ENCODE measurements around the gene SHISA9.

The SHISA9 gene

DNA sequence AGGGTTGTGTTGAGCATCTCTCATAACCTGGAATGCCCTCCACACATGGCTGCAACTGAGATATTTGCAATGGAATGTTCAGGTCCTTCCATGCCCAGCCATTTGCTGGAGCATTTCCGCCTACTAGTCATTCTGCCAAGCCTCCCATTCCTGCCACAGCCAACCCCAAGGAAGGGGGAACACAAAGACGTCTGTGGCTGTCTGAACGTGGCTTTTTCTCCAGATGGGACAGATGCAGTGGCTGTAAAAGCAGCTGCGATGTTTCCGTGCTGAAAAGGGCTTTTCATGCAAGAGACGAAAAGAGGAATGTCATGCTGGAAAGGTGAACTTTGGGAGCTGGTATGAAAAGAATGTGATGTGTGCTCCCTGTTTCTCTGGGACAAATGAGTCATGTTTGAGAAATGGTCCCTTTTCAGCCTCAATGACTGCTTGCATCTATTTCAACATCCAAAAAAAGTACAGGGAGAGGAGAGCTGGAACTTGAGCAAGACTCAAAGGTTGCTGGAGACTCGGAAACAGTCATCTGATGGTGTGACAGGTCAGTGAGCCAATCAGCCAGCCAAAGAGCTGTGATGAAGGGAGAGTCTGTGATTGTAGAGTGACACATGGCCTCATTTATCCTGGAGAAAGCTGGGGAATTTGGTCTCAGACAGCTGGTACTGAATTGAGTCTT lies 208.9 kb downstream of the SHISA9 start:
- Histone ChIP-seq H3K27ac (ENCODE audit: low read depth, low read length) (no peak overlapping the region), H3K36me3 (ENCODE audit: control insufficient read depth in 5 of 5, insufficient read depth in 5 of 5, low read length in 5 of 5) (no peaks in the 10 kb centered on the region)

DNA sequence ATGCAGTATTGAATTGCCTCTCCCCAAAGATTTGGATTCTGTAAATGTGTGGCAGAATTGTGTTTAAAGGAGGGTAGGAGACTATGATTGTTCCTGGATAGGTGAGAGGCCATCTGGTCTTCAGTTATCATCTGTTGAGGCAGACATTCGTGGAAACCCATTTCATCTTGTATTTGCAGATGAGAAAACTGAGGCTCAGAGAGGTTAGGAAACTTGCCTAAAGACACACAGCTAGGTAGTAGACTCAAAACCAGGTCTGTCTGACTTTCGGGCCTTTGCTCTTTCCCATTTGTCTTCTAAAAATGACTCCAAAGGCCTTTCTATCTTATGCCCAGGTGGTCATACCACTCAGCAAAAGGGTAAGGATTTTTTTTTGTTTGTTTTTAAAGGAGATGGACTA lies 210.3 kb downstream of the SHISA9 start:
- Histone ChIP-seq H3K27ac (ENCODE audit: low read depth, low read length) (no peak overlapping the region), H3K27me3 (ENCODE audit: control insufficient read depth in 5 of 5, insufficient read depth in 4 of 5, low read length in 5 of 5) (no peaks in the 10 kb centered on the region)

More for the DNA sequence above, 208.9 kb downstream of the SHISA9 start:
- H3K27me3 ChIP-seq (ENCODE audit: control insufficient read depth in 5 of 5, insufficient read depth in 4 of 5, low read length in 5 of 5), result no peaks in the 10 kb centered on the region
- H3K9ac ChIP-seq (ENCODE audit: low read length in 5 of 5), result no peak overlapping the region
- H3K4me1 ChIP-seq (ENCODE audit: control insufficient read depth in 5 of 5, insufficient read depth in 5 of 5, low read length in 5 of 5), result no peaks in the 10 kb centered on the region
- peaks cover 0 to 8% (median 7%) of the 10 kb centered on the region in 5 donors for H3K9me3 ChIP-seq (ENCODE audit: control insufficient read depth in 5 of 5, low read length in 5 of 5)
- H3K4me3 ChIP-seq (ENCODE audit: low read depth in 1 of 5, low read length in 5 of 5), result no peak overlapping the region

DNA sequence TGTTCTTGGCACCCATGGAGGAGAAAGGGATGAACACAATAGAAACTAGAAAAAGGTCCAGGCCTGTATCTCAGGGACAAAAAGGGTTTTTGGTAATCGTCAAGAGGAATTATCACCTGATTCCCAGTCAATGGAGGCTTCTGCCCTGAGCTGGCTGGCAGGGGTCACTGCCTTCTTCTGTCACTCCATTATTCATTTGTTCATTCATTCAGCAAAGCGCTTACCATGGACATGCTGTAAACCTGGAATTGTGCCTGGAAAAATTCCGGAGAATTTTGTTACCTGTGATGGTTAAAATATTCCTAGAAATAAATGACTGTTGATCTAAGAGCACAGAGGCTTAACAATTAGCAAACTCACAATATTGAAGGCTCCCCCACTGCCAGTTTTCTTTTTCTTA lies 212.3 kb downstream of the SHISA9 start:
- Histone ChIP-seq H3K4me1 (ENCODE audit: control insufficient read depth in 5 of 5, insufficient read depth in 5 of 5, low read length in 5 of 5) (no peaks in the 10 kb centered on the region), H3K4me3 (ENCODE audit: low read depth in 1 of 5, low read length in 5 of 5) (no peak overlapping the region), H3K9ac (ENCODE audit: low read length in 5 of 5) (no peak overlapping the region), H3K9me3 (ENCODE audit: control insufficient read depth in 5 of 5, low read length in 5 of 5) (no peaks in the 10 kb centered on the region), H3K27me3 (ENCODE audit: control insufficient read depth in 5 of 5, insufficient read depth in 4 of 5, low read length in 5 of 5) (peaks cover 0 to 2% (median 0%) of the 10 kb centered on the region in 5 donors), H3K36me3 (ENCODE audit: control insufficient read depth in 5 of 5, insufficient read depth in 5 of 5, low read length in 5 of 5) (no peaks in the 10 kb centered on the region), H3K27ac (ENCODE audit: low read depth, low read length) (no peak overlapping the region)

More for the DNA sequence above, 210.3 kb downstream of the SHISA9 start:
- Histone ChIP-seq H3K36me3 (ENCODE audit: control insufficient read depth in 5 of 5, insufficient read depth in 5 of 5, low read length in 5 of 5) (no peaks in the 10 kb centered on the region), H3K4me1 (ENCODE audit: control insufficient read depth in 5 of 5, insufficient read depth in 5 of 5, low read length in 5 of 5) (no peaks in the 10 kb centered on the region), H3K9ac (ENCODE audit: low read length in 5 of 5) (no peak overlapping the region), H3K9me3 (ENCODE audit: control insufficient read depth in 5 of 5, low read length in 5 of 5) (peaks cover 0 to 5% (median 0%) of the 10 kb centered on the region in 5 donors), H3K4me3 (ENCODE audit: low read depth in 1 of 5, low read length in 5 of 5) (no peak overlapping the region)

DNA sequence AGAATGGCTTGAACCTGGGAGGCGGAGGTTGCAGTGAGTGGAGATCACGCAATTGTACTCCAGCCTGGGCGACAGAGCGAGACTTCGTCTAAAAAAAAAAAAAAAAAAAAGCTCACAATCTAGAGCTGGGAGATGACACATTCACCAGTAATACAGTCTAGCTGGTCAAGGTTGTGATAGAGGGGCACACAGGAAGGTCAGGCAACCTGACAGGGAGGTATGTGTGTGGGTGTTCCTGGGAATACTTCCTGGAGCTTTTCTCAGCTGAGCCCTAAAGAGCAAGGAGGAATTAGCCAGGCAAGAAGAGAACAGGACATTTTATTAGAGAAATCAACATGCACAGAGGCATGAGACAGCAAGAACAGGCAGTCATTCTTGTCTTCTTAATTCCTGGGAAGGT lies 216.7 kb downstream of the SHISA9 start:
- Histone ChIP-seq H3K9ac (ENCODE audit: low read length in 5 of 5) (no peak overlapping the region), H3K4me3 (ENCODE audit: low read depth in 1 of 5, low read length in 5 of 5) (no peak overlapping the region), H3K4me1 (ENCODE audit: control insufficient read depth in 5 of 5, insufficient read depth in 5 of 5, low read length in 5 of 5) (no peaks in the 10 kb centered on the region), H3K36me3 (ENCODE audit: control insufficient read depth in 5 of 5, insufficient read depth in 5 of 5, low read length in 5 of 5) (no peaks in the 10 kb centered on the region), H3K27me3 (ENCODE audit: control insufficient read depth in 5 of 5, insufficient read depth in 4 of 5, low read length in 5 of 5) (peaks cover 0 to 7% (median 0%) of the 10 kb centered on the region in 5 donors), H3K27ac (ENCODE audit: low read depth, low read length) (no peak overlapping the region), H3K9me3 (ENCODE audit: control insufficient read depth in 5 of 5, low read length in 5 of 5) (no peaks in the 10 kb centered on the region)

DNA sequence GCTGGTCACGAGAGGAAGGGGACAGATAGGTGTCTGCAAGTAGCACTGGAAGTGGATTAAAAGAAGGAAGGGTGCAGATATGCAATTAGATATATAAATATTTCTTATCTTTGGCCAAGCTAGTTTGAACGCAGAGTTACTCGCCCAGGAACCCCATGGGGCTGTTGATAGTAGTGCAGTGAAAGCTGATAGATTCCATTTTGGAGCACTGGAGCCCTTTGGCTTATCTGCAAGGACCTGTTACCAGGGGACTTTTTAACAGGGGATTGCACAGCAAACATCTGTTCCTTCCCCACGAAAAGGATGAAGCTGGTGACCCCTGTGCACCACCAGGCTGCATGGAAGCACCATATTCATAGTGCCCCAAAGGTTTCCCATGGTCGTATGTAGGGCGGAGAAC lies 218.7 kb downstream of the SHISA9 start:
- H3K9me3 ChIP-seq (ENCODE audit: control insufficient read depth in 5 of 5, low read length in 5 of 5), result peaks cover 0 to 5% (median 0%) of the 10 kb centered on the region in 5 donors

DNA sequence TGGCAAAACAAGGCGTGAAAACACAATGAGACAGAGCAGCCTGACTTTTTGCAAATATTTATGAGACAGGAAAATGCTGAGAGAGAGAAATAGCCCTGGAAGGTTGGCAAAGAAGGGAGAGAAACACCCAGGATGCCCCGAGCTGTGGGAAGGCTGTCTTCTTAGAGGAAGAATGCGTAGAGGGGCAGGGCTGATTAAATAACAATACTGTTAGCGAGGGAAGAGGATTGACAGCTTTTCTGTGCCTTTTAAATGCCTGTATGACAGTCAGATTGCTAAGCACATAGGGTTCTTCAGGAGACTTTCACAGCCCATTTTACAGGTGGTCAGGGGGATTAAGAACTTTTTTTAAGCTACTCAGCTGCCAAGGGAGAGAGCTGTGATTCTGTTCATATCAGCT lies 219.2 kb downstream of the SHISA9 start:
- Histone ChIP-seq H3K9ac (ENCODE audit: low read length in 5 of 5) (no peak overlapping the region), H3K4me1 (ENCODE audit: control insufficient read depth in 5 of 5, insufficient read depth in 5 of 5, low read length in 5 of 5) (no peaks in the 10 kb centered on the region), H3K4me3 (ENCODE audit: low read depth in 1 of 5, low read length in 5 of 5) (no peak overlapping the region), H3K27ac (ENCODE audit: low read depth, low read length) (no peak overlapping the region), H3K36me3 (ENCODE audit: control insufficient read depth in 5 of 5, insufficient read depth in 5 of 5, low read length in 5 of 5) (no peaks in the 10 kb centered on the region), H3K9me3 (ENCODE audit: control insufficient read depth in 5 of 5, low read length in 5 of 5) (peaks cover 0 to 5% (median 0%) of the 10 kb centered on the region in 5 donors), H3K27me3 (ENCODE audit: control insufficient read depth in 5 of 5, insufficient read depth in 4 of 5, low read length in 5 of 5) (peaks cover 0 to 7% (median 0%) of the 10 kb centered on the region in 5 donors)

More for the DNA sequence above, 218.7 kb downstream of the SHISA9 start:
- H3K4me1 ChIP-seq (ENCODE audit: control insufficient read depth in 5 of 5, insufficient read depth in 5 of 5, low read length in 5 of 5), result no peaks in the 10 kb centered on the region
- peaks cover 0 to 7% (median 0%) of the 10 kb centered on the region in 5 donors for H3K27me3 ChIP-seq (ENCODE audit: control insufficient read depth in 5 of 5, insufficient read depth in 4 of 5, low read length in 5 of 5)
- H3K4me3 ChIP-seq (ENCODE audit: low read depth in 1 of 5, low read length in 5 of 5), result no peak overlapping the region
- H3K27ac ChIP-seq (ENCODE audit: low read depth, low read length), result no peak overlapping the region
- H3K9ac ChIP-seq (ENCODE audit: low read length in 5 of 5), result no peak overlapping the region
- H3K36me3 ChIP-seq (ENCODE audit: control insufficient read depth in 5 of 5, insufficient read depth in 5 of 5, low read length in 5 of 5), result no peaks in the 10 kb centered on the region

DNA sequence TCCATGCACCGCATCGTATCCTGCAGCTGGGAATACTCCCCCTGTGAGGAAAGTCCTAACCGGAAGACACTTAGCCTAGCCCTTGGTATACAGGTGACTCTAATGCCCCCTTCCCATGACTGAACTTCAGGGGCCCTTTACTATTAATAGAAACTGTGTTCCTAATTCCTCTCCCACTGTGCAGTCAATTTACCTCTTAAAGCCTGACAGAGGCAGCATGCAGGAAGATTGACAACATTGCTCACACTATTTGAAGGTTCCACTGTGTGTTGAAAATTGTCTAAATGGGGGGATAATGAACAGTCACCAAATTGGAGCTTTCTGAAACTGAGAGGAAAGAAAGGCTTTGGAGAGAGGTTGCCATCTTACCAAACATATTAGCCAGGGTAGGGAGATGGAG lies 222.6 kb downstream of the SHISA9 start:
- no peak overlapping the region for H3K27ac ChIP-seq (ENCODE audit: low read depth, low read length)
- peaks cover 0 to 7% (median 0%) of the 10 kb centered on the region in 5 donors for H3K27me3 ChIP-seq (ENCODE audit: control insufficient read depth in 5 of 5, insufficient read depth in 4 of 5, low read length in 5 of 5)
- no peaks in the 10 kb centered on the region for H3K4me1 ChIP-seq (ENCODE audit: control insufficient read depth in 5 of 5, insufficient read depth in 5 of 5, low read length in 5 of 5)
- no peak overlapping the region for H3K9ac ChIP-seq (ENCODE audit: low read length in 5 of 5)
- no peaks in the 10 kb centered on the region for H3K36me3 ChIP-seq (ENCODE audit: control insufficient read depth in 5 of 5, insufficient read depth in 5 of 5, low read length in 5 of 5)
- peaks cover 6 to 12% (median 10%) of the 10 kb centered on the region in 5 donors for H3K9me3 ChIP-seq (ENCODE audit: control insufficient read depth in 5 of 5, low read length in 5 of 5)
- no peak overlapping the region for H3K4me3 ChIP-seq (ENCODE audit: low read depth in 1 of 5, low read length in 5 of 5)

DNA sequence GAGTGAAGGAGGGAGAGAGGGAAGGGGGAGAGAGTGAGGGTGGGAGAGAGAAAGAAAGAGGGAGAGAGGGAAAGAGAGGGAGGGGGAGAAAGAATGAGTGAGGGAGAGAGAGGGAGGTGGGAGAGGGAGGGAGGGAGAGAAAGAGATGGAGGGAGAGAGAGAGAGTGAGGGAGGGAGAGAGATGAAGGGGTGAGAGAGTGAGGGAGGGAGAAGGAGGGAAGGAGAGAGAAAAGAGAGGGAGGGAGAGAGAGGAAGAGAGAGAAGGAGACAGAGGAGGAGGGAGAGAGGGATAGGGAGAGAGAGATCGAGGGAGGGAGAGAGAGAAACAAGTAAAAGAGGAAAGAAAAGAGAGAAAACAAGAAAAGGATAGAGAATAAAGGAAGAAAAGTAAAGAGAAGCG lies 225.7 kb downstream of the SHISA9 start:
- Histone ChIP-seq H3K27ac (ENCODE audit: low read depth, low read length) (no peak overlapping the region), H3K27me3 (ENCODE audit: control insufficient read depth in 5 of 5, insufficient read depth in 4 of 5, low read length in 5 of 5) (peaks cover 0 to 2% (median 0%) of the 10 kb centered on the region in 5 donors), H3K9me3 (ENCODE audit: control insufficient read depth in 5 of 5, low read length in 5 of 5) (peaks cover 6 to 18% (median 10%) of the 10 kb centered on the region in 5 donors), H3K4me3 (ENCODE audit: low read depth in 1 of 5, low read length in 5 of 5) (no peak overlapping the region), H3K36me3 (ENCODE audit: control insufficient read depth in 5 of 5, insufficient read depth in 5 of 5, low read length in 5 of 5) (no peaks in the 10 kb centered on the region), H3K4me1 (ENCODE audit: control insufficient read depth in 5 of 5, insufficient read depth in 5 of 5, low read length in 5 of 5) (no peaks in the 10 kb centered on the region), H3K9ac (ENCODE audit: low read length in 5 of 5) (no peak overlapping the region)

DNA sequence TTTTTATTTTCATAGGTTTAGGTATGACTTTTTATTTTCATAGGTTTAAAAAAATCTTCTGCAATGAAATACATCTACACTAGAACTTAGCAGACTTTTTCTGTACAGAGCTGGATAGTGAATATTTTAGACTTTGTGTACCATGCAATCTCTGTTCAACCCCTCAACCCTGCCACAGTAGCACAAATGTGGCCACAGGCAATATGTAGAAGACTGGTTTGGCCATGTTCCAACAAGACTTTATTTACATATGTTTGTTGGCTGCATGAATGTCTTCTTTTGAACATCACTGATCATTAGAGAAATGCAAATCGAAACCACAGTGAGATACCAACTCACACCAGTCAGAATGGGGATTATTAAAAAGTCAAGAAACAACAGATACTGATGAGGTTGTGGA lies 229.2 kb downstream of the SHISA9 start:
- Histone ChIP-seq H3K9me3 (ENCODE audit: control insufficient read depth in 5 of 5, low read length in 5 of 5) (peaks cover 8 to 23% (median 17%) of the 10 kb centered on the region in 5 donors), H3K4me1 (ENCODE audit: control insufficient read depth in 5 of 5, insufficient read depth in 5 of 5, low read length in 5 of 5) (no peaks in the 10 kb centered on the region)

DNA sequence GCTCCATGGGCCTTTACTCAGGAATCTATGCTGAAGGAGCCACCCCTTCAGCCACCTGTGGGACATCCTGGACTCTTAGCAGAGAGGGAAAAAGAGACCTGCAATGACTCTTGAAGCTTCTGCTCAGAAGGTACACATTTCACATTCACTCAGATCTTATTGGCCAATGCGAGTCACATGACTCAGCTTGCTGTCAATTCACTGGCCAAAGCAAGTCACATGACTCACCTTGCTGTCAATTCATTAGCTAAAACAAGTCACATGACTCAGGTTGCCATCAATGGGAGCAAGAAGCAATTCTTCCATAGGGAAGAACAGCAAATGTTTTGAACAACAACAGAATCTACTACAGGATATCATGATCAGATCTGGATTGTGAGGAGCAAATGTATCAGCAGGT lies 233.4 kb downstream of the SHISA9 start:
- Histone ChIP-seq H3K27me3 (ENCODE audit: control insufficient read depth in 5 of 5, insufficient read depth in 4 of 5, low read length in 5 of 5) (no peaks in the 10 kb centered on the region), H3K4me3 (ENCODE audit: low read depth in 1 of 5, low read length in 5 of 5) (no peak overlapping the region), H3K9ac (ENCODE audit: low read length in 5 of 5) (no peak overlapping the region), H3K27ac (ENCODE audit: low read depth, low read length) (no peak overlapping the region), H3K36me3 (ENCODE audit: control insufficient read depth in 5 of 5, insufficient read depth in 5 of 5, low read length in 5 of 5) (no peaks in the 10 kb centered on the region), H3K9me3 (ENCODE audit: control insufficient read depth in 5 of 5, low read length in 5 of 5) (peaks cover 3 to 9% (median 7%) of the 10 kb centered on the region in 5 donors), H3K4me1 (ENCODE audit: control insufficient read depth in 5 of 5, insufficient read depth in 5 of 5, low read length in 5 of 5) (no peaks in the 10 kb centered on the region)

More for the DNA sequence above, 229.2 kb downstream of the SHISA9 start:
- no peaks in the 10 kb centered on the region for H3K36me3 ChIP-seq (ENCODE audit: control insufficient read depth in 5 of 5, insufficient read depth in 5 of 5, low read length in 5 of 5)
- H3K4me3 ChIP-seq (ENCODE audit: low read depth in 1 of 5, low read length in 5 of 5), result no peak overlapping the region
- H3K9ac ChIP-seq (ENCODE audit: low read length in 5 of 5), result no peak overlapping the region
- H3K27ac ChIP-seq (ENCODE audit: low read depth, low read length), result no peak overlapping the region
- H3K27me3 ChIP-seq (ENCODE audit: control insufficient read depth in 5 of 5, insufficient read depth in 4 of 5, low read length in 5 of 5), result peaks cover 0 to 2% (median 0%) of the 10 kb centered on the region in 5 donors
